ENCODE data around the gene LLGL1. TPM values are rescaled to one million over a fixed set of nuclear protein-coding genes. Genes with fewer than 3 reads are reported as not detected.

Gene LLGL1
- total and polyA plus RNA-seq, 11 donors, result 5.3 to 20.7 (median 9.0) TPM

DNA sequence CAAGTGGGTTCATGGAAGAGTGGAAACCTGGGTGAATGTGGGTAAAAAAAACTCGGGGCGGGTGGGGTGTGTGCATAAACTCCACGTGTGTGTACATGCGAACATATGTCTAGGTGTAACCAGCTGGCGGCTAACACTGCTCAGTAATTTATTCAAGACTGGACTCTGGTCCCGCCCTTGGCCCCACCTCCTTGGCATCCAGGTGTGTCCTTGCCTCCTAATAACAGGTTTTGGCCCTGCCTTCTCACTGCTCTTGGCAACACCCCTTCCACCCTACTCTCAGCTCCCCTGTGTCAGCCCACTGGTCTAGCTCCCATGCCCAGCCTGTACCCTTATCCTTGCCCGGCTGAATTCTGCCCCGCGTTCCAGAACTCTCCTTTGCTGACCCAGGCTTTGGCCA, 24.8 kb downstream of the LLGL1 start:
- no peak overlapping the region for H3K4me3 ChIP-seq
- no peak overlapping the region for H3K27ac ChIP-seq
- no peaks in the 10 kb centered on the region for H3K9me3 ChIP-seq
- no peak for TF ChIP-seq CTCF (IDR thresholded peaks at IDR 0.05)
- no peak for TF ChIP-seq POLR2A (IDR thresholded peaks at IDR 0.05)
- DNase-seq (no peak), ATAC-seq (no peak)
- peaks cover 0 to 28% (median 23%) of the 10 kb centered on the region in 12 donors for H3K4me1 ChIP-seq
- H3K27me3 ChIP-seq, result no peaks in the 10 kb centered on the region
- peaks cover 5 to 100% (median 98%) of the 10 kb centered on the region in 9 donors for H3K36me3 ChIP-seq
- intact Hi-C loops (cut with DNase I), result loop anchor here in 2 of 10 donors (5.0 to 10.0 kb wide), 2 partner anchors 62 to 65 kb away; partner anchors contain the start of genes TOP3A (in 2 of the 2) and SMCR8 (in 1 of the 2)
- WGBS, 4 donors, result 86 to 90% (median 87%) methylated on average over 9 of the region's 9 CpGs

DNA sequence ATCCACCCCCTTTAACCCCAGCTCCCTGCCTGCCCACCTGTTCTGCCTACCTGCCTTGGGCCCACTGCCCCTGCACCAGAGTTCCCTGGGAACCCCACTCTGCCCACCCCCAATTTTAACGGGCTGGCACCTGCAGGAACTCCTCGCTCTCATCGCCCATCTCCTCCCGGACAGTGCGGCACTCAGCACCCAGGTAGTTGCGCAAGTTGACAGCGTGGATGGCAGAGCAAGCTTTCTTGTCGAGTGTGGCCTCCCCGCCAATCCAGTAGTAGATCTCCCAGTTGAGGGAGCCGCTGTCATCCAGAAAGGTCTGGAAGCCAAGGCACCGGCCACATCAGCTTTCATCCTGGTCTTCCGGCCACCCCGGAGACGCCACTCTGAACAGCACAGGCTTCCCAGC, 25.3 kb downstream of the LLGL1 start:
- Histone ChIP-seq H3K36me3 (peaks cover 5 to 100% (median 98%) of the 10 kb centered on the region in 9 donors), H3K4me1 (peaks cover 0 to 28% (median 23%) of the 10 kb centered on the region in 12 donors), H3K27ac (no peak overlapping the region), H3K4me3 (no peak overlapping the region), H3K27me3 (no peaks in the 10 kb centered on the region), H3K9me3 (no peaks in the 10 kb centered on the region)
- TF ChIP-seq POLR2A (IDR thresholded peaks at IDR 0.05) (no peak), CTCF (IDR thresholded peaks at IDR 0.05) (no peak)
- DNase-seq (no peak), ATAC-seq (no peak)
- WGBS, 4 donors, result 86 to 95% (median 93%) methylated on average over 11 to 14 of the region's 14 CpGs
- intact Hi-C loops (cut with DNase I), result loop anchor here in 2 of 10 donors (5.0 to 10.0 kb wide), 2 partner anchors 62 to 64 kb away; partner anchors contain the start of genes TOP3A (in 2 of the 2) and SMCR8 (in 1 of the 2)

DNA sequence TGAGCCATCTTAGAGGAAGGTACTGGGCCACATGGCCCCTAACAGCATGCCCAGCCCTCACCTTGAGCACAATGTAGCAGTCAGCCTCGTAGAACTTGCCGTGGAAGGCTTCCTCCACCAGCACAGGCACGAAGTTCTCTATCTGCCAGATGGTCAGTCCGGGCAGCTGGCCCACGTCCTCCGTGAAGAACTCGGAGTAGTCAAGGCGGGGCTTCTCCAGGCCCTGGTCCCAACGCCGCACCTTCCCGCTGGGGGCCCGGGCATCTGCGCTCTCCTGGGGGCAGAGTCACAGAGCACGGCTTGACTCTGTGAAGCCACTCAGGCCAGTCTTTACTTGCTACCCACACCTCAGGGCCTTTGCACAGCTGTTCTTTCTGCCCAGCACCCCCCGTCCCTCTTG, 25.8 kb downstream of the LLGL1 start:
- Histone ChIP-seq H3K36me3 (peaks cover 5 to 100% (median 98%) of the 10 kb centered on the region in 9 donors), H3K27me3 (no peaks in the 10 kb centered on the region), H3K9me3 (no peaks in the 10 kb centered on the region), H3K27ac (no peak overlapping the region), H3K4me3 (no peak overlapping the region), H3K4me1 (peaks cover 0 to 28% (median 24%) of the 10 kb centered on the region in 12 donors)
- no peak for TF ChIP-seq POLR2A (IDR thresholded peaks at IDR 0.05)
- TF ChIP-seq CTCF (IDR thresholded peaks at IDR 0.05), result no peak
- DNase-seq (no peak), ATAC-seq (no peak)
- intact Hi-C loops (cut with DNase I), result loop anchor here in 2 of 10 donors (5.0 to 10.0 kb wide), 2 partner anchors 61 to 64 kb away; partner anchors contain the start of genes TOP3A (in 2 of the 2) and SMCR8 (in 1 of the 2)
- 74 to 81% (median 76%) methylated on average over 11 to 15 of the region's 15 CpGs for WGBS, 4 donors

- 83 to 88% (median 87%) methylated on average over 2 to 5 of the region's 5 CpGs for WGBS, 4 donors
- peaks cover 5 to 96% (median 92%) of the 10 kb centered on the region in 9 donors for H3K36me3 ChIP-seq
- TF ChIP-seq POLR2A (IDR thresholded peaks at IDR 0.05), result no peak
- no peak for TF ChIP-seq CTCF (IDR thresholded peaks at IDR 0.05)
These were observed 26.7 kb downstream of the LLGL1 start for GRCh38 chr17:18252160-18252559.

More at GRCh38 chr17:18252160-18252559, 26.7 kb downstream of the LLGL1 start:
- Histone ChIP-seq H3K4me3 (no peak overlapping the region), H3K9me3 (no peaks in the 10 kb centered on the region), H3K27me3 (no peaks in the 10 kb centered on the region), H3K4me1 (peaks cover 3 to 35% (median 32%) of the 10 kb centered on the region in 12 donors), H3K27ac (no peak overlapping the region)
- DNase-seq (no peak), ATAC-seq (no peak)
- intact Hi-C loops (cut with DNase I), result loop anchor here in 2 of 10 donors (5.0 to 10.0 kb wide), 2 partner anchors 60 to 63 kb away; partner anchors contain the start of genes TOP3A (in 2 of the 2) and SMCR8 (in 1 of the 2)
